Ascending aorta (tissue), 2 donors: ENCODE data around the gene CUEDC2. TPM values are rescaled to one million over a fixed set of nuclear protein-coding genes. Genes with fewer than 3 reads are reported as not detected.

Source experiments
- DNase-seq, 2 donors: peaks; one replicate each; pipeline ENCODE4 v3.0.0-alpha.2; 2019; ENCODE audit warnings: low spot score in 2 of 2
- H3K27ac ChIP-seq, 2 donors: fragments of 200-600 bp; sonication (generic); one replicate each; pipeline ENCODE4 v1.5.1; 2016 to 2017; ENCODE audit warnings: mild to moderate bottlenecking in 1 of 2
- H3K27me3 ChIP-seq: fragments of 200-600 bp; sonication (generic); one replicate; pipeline ENCODE4 v1.5.1; 2017
- H3K36me3 ChIP-seq, 2 donors: fragments of 200-600 bp; sonication (generic); one replicate each; pipeline ENCODE4 v1.5.1; 2016
- H3K4me1 ChIP-seq, 2 donors: fragments of 200-600 bp; sonication (generic); one replicate each; pipeline ENCODE4 v1.5.1; 2016 to 2017; ENCODE audit warnings: mild to moderate bottlenecking in 1 of 2
- H3K4me3 ChIP-seq, 2 donors: fragments of 200-600 bp; sonication (generic); one replicate each; pipeline ENCODE4 v1.5.1; 2016 to 2017; ENCODE audit warnings: mild to moderate bottlenecking in 1 of 2
- H3K9me3 ChIP-seq, 2 donors: fragments of 200-600 bp; sonication (generic); one replicate each; pipeline ENCODE4 v1.5.1; 2016
- intact Hi-C: fragments of 100-400 bp; cut with DNase I; formaldehyde crosslinking; loops from one replicate; pipeline ENCODE4 v1.15.1; 2023
- total RNA-seq: library from RNA; depleted of rRNA; stranded (reverse); fragments of >200 nt; gene quantifications from one replicate; pipeline ENCODE4 v1.1.0, GENCODE V29; 2016
- TF ChIP-seq, protein P1 (sequence below), 3 experiments: fragments of 200-600 bp in 2 of 3; fragments of 450-650 bp in 1 of 3; sonication (generic) in 2 of 3; IDR thresholded peaks; one replicate each; pipeline ENCODE4 v1.5.1; 2016 to 2019; ENCODE audit warnings: antibody characterized with exemption in 3 of 3, mild to moderate bottlenecking in 1 of 3, moderate library complexity in 1 of 3

Gene CUEDC2
- total RNA-seq, 1 donor from 2014 or later: 45.1 TPM

DNA sequence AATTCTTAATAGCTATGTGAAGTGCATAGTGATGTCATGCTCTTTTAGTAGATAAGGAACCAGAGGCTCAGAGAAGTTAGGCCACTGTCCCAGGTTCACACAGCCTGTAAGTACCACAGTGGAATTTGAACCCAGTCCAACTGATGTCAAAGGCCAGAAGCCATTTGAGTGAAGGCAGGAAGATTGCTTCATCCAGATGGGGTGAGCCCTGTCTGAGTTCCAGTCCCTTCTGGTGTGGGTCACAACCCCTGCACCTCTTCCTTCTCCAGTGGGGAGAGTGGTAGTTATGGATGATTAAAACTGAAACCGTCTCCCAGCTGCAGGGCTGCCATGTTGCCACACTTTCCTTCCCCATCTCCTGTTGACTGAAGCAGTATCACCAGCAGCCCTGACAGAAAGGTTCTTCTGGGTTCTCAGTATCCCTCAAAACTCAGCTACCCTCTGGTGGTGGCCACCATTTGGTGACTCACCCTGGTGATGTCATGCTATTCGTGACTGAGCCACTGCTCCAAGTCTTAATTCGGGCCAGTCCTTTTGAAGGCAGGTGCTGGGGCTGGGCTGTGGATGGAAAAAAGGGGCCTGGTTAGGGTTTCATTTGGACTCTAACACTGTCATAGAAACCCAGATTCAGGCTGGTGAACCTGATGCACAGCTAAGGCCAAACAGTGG lies 20.4 kb upstream of the CUEDC2 start:
- TF ChIP-seq, protein P1, sequence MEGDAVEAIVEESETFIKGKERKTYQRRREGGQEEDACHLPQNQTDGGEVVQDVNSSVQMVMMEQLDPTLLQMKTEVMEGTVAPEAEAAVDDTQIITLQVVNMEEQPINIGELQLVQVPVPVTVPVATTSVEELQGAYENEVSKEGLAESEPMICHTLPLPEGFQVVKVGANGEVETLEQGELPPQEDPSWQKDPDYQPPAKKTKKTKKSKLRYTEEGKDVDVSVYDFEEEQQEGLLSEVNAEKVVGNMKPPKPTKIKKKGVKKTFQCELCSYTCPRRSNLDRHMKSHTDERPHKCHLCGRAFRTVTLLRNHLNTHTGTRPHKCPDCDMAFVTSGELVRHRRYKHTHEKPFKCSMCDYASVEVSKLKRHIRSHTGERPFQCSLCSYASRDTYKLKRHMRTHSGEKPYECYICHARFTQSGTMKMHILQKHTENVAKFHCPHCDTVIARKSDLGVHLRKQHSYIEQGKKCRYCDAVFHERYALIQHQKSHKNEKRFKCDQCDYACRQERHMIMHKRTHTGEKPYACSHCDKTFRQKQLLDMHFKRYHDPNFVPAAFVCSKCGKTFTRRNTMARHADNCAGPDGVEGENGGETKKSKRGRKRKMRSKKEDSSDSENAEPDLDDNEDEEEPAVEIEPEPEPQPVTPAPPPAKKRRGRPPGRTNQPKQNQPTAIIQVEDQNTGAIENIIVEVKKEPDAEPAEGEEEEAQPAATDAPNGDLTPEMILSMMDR (IDR thresholded peaks at IDR 0.05): no peak
- intact Hi-C loops: no loop called here
- Histone ChIP-seq H3K9me3 (no peaks in the 10 kb centered on the region), H3K4me1 (peaks cover 5 to 12% of the 10 kb centered on the region in 2 donors), H3K27ac (peak overlapping the region; percentile 21 to 54), H3K36me3 (no peaks in the 10 kb centered on the region), H3K4me3 (no peak overlapping the region), H3K27me3 (no peaks in the 10 kb centered on the region)
- DNase-seq: peak; percentile 51 to 78

DNA sequence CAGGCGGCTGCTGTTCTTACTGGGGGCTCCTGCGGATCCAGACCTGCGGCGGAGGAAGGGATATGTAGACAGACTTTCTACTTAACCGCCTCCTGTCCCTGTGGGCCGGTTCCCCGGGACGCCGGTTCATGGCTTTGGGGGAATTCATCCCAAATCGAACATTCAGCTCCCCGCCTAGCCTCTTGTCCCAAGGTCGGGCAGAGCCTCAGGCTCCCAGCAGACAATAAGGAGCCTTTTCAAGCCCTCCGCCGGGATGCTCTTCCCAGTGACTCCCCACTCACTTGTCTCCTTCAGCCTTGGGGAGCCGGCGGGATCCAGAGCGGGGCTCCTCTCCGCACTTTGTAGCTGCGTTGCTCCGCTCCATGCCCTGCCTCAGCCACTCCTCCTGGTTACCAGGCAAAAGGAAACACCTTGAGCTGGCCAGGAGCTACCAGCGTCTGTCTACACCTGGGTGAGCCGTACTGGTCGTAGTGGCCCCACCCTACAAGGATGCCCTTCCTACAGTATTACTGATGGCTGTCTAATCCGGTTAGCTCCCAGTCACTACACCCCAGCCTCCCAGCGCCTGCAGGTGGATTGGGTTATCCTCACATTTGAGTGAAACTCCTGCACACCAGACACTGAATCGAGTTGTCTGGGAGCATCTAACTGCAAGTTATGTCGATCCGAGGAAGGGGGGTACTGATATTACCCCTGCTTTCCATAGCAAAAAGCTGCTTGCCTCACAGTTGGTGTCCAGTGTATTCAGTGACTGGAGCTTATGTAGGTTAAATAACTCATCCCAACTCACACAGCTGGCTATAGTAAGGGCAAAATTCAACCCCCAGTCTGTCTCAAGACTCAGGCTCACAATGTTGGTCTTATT lies 19.0 kb upstream of the CUEDC2 start, which contains the start of gene C10orf95:
C10orf95 (minus strand) TSS at position 439 of the 865 bp plus-strand sequence. CDS start 450 bp downstream, outside the sequence.
- TF ChIP-seq, protein P1 (IDR thresholded peaks at IDR 0.05): no peak
- H3K4me3 ChIP-seq: peak within 1 kb of the TSS; percentile 89 to 94
- intact Hi-C loops: loop anchor here (2.0 kb wide), 1 partner anchor 51 kb away; the partner anchor contains the start of genes ACTR1A and SUFU
- peak within 1 kb of the TSS; percentile 77 to 87 for H3K27ac ChIP-seq
- H3K27me3 ChIP-seq: no peaks in the 10 kb centered on the region
- no peak for DNase-seq
- H3K4me1 ChIP-seq: peaks cover 5 to 12% of the 10 kb centered on the region in 2 donors
- no peaks in the 10 kb centered on the region for H3K9me3 ChIP-seq
- no peaks in the 10 kb centered on the region for H3K36me3 ChIP-seq

DNA sequence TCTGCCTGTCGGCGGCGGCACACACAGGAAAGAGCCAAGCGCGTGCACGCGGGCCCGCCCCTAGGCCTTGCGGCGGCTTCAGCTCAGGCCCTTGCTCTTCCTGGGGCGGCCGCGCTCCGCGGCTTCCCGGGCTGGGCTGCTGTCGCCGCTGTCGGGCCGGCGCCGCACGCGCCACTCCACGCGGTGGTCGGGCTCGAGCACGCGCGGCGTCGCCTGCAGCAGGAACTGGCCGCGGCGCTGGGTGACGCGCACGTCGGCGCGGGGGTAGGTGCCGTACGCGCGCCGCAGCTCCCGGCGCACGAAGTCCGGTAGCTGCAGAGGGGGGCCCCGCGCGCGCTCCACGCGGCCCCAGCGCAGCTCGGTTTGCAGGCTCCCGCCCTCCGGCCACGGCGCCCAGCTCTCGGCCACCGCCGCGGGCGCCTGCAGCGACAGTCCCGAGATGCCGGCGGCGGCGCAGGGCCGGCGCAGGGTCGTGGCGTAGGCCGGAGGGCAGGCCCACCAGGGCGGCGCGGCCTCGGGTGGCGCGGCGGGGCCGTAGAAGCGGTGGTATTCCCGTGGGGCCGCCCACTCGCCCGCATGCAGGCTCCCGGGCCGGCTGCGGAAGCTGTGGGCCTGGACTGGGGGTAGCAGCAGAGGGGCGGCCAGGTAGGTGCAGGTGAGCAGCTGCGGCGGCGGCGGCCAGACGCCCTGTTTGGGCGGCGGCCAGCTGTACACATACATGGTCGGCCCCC lies 18.2 kb upstream of the CUEDC2 start:
- no peaks in the 10 kb centered on the region for H3K36me3 ChIP-seq
- H3K4me3 ChIP-seq: peak overlapping the region; percentile 89 to 94
- peak in 1 of 2 donors; percentile 89 for DNase-seq
- H3K27ac ChIP-seq: peak overlapping the region; percentile 77 to 87
- H3K4me1 ChIP-seq: peaks cover 5 to 12% of the 10 kb centered on the region in 2 donors
- no peaks in the 10 kb centered on the region for H3K9me3 ChIP-seq
- H3K27me3 ChIP-seq: no peaks in the 10 kb centered on the region
- TF ChIP-seq, protein P1 (IDR thresholded peaks at IDR 0.05): peak in 1 of 3 experiments; percentile 13
- intact Hi-C loops: loop anchor here (1.0 to 2.0 kb wide), 3 partner anchors 11 to 52 kb away; partner anchors contain the start of genes ACTR1A, CUEDC2 and SUFU

DNA sequence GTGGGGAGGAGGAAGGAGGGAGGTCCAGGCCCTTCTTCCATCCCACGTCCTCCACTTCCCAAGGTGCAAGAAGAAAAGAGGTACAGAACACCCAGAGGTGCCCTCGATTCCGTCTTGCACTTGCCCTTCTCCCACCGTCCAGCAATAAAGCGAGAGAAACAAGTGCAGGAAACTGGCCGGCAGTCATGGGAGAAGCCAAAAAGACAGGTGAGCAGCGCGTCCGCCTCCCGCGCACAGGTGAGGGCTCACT lies 17.7 kb upstream of the CUEDC2 start:
- TF ChIP-seq, protein P1 (IDR thresholded peaks at IDR 0.05): no peak
- intact Hi-C loops: loop anchor here (1.0 to 2.0 kb wide), 3 partner anchors 11 to 53 kb away; partner anchors contain the start of genes ACTR1A, CUEDC2 and SUFU
- peak overlapping the region; percentile 89 to 94 for H3K4me3 ChIP-seq

More for the DNA sequence above, 17.7 kb upstream of the CUEDC2 start:
- no peak for DNase-seq
- Histone ChIP-seq H3K36me3 (no peaks in the 10 kb centered on the region), H3K9me3 (no peaks in the 10 kb centered on the region), H3K4me1 (peaks cover 5 to 12% of the 10 kb centered on the region in 2 donors), H3K27ac (peak overlapping the region; percentile 42 to 87), H3K27me3 (no peaks in the 10 kb centered on the region)
